ENCODE results near the gene CENPF.

The CENPF gene

DNA sequence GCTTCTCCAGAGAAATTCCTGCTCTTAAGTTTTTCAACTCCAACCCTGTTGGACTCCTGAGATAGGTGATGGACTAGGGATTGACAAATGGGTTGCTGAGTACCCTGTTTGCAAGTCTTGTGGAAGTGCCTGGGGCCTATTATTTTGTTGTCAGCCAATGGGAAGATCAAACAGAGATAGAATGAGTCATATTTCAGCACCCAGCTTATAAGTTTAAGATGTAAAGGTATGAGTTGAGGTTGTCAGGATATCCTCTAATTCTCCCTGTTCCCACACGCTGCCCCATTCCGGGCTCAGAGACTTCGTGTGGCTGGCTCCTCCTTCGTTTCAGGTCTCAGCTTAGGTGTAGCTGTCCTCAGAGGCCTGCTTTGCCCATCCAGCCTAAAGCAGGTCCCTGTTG lies 91.8 kb downstream of the CENPF start:
- TF ChIP-seq, protein P1, sequence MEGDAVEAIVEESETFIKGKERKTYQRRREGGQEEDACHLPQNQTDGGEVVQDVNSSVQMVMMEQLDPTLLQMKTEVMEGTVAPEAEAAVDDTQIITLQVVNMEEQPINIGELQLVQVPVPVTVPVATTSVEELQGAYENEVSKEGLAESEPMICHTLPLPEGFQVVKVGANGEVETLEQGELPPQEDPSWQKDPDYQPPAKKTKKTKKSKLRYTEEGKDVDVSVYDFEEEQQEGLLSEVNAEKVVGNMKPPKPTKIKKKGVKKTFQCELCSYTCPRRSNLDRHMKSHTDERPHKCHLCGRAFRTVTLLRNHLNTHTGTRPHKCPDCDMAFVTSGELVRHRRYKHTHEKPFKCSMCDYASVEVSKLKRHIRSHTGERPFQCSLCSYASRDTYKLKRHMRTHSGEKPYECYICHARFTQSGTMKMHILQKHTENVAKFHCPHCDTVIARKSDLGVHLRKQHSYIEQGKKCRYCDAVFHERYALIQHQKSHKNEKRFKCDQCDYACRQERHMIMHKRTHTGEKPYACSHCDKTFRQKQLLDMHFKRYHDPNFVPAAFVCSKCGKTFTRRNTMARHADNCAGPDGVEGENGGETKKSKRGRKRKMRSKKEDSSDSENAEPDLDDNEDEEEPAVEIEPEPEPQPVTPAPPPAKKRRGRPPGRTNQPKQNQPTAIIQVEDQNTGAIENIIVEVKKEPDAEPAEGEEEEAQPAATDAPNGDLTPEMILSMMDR (conservative IDR thresholded peaks at IDR 0.05; ENCODE audit: low read depth, low read length), result no peak
- DNase-seq (ENCODE audit: low read depth), result no peak
- no peak overlapping the region for H3K4me3 ChIP-seq (ENCODE audit: low read depth, low read length)

DNA sequence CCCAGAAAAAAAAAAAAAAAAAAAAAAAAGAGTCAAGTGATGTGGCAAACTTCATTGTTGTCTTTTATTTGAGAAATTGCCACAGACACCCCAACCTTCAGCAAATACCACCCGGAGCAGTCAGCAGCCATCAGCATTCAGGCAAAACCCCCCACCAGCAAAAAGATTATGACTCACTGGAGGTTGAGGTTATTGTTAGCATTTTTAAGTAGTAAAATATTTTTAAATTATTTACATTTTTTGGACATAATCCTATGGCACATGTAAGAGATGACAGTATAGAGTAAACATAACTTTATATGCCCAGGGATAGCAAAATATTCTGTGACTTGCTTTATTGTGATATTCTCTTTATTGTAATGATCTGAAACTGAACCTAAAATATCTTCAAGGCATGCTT lies 95.6 kb downstream of the CENPF start:
- TF ChIP-seq, protein P1 (conservative IDR thresholded peaks at IDR 0.05; ENCODE audit: low read depth, low read length), result no peak
- no peak overlapping the region for H3K4me3 ChIP-seq (ENCODE audit: low read depth, low read length)
- no peak for DNase-seq (ENCODE audit: low read depth)

DNA sequence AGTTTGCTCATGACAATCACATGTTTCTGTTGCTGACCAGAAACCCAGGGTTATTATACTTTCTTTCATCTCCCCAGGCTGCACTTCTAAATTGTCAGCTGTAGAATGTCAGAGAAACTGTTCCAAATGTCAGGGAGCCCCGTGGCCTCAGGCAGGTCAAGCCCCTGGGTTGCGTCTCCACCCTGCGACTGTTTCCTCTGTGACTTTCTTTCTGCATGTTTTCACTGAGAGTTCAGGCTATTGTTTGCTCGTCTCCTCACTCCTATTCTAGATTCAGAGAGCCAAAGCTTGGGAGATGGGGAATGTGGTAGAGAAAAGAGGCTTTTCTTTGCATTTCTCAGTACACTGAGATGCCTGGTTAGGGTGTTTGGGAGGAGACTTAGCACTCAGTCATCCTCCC lies 97.4 kb downstream of the CENPF start:
- DNase-seq (ENCODE audit: low read depth), result no peak
- TF ChIP-seq, protein P1 (conservative IDR thresholded peaks at IDR 0.05; ENCODE audit: low read depth, low read length), result no peak
- H3K4me3 ChIP-seq (ENCODE audit: low read depth, low read length), result no peak overlapping the region

DNA sequence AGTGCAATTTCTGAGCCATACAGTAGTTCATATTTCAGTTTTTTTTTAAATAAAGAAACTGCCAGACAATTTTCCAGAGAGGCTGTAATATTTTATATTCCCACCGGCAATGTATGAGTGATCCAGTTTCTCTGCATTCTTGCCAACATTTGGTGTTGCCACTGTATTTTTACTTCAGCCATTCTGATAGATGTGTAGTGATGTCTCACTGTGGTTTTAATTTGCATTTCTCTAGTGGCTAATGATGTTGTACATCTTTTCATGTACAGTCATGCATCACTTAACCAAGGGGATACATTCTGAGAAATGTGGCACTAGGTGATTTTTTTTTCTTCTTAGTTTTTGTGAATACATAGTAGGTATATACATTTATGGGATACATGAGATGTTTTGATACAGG lies 99.6 kb downstream of the CENPF start:
- H3K4me3 ChIP-seq (ENCODE audit: low read depth, low read length), result no peak overlapping the region
- TF ChIP-seq, protein P1 (conservative IDR thresholded peaks at IDR 0.05; ENCODE audit: low read depth, low read length), result no peak
- no peak for DNase-seq (ENCODE audit: low read depth)

DNA sequence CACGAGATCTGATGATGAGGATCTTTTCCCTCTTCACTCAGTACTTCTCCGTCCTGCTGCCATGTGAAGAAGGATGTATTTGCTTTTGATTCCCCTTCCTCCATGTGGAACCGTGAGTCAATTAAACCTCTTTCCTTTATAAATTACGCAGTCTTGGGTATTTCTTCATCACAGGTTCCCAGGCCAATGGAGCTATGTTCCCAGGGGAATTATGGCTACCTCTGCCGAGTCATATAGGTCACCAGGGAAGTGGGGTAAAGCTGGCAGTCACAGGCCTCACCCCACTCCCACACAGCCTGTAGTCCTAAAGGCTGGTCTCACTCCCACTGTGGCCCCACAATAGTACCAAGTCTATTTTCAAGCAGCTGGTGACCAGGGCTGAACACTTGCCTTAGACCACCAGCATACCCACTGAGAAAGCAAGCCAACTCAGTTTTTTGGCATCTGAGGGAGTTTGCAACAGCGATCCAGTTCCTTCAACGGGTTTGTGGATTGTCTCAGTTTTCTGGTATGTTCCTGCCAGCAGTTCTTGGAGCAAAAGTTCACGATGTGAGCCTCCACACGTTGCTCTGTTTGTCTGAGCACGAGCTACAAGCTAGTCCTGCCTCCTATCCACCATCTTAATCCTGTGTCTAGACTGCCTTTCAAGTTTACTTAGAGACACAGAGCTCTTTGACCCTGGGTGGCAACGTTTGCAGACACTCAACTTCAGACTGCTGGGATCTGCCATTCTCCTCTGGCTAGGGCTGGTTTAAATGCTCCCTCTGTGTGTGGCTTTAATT lies 104.5 kb downstream of the CENPF start:
- H3K4me3 ChIP-seq (ENCODE audit: low read depth, low read length), result no peak overlapping the region
- DNase-seq (ENCODE audit: low read depth), result peak; percentile 90
- TF ChIP-seq, protein P1 (conservative IDR thresholded peaks at IDR 0.05; ENCODE audit: low read depth, low read length), result no peak

DNA sequence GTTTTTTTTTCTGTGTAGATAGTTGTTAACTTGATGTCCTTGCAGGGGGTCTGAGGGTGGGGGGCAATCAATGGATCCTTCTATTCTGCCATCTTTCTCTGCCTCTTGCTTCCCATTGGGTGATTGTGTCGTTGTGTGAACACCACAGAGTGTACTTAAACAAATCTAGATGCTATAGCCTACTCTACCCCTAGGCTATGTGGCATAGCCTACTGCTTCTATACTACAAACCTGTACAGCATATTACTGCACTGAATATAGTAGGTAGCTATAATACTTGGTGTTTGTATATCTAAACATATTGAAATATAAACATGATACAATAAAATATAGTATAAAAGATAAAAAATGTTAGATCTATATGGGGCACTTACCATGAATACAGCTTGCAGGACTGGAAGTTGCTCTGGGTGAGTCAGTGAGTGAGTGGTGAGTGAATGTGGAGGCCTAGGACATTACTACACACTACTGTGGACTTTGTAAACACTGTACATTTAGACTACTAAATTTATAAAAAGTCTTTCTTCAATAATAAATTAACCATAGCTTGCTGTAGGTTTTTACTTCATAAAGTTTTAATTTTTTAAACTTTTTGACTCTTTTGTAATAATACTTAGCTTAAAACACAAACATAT lies 105.4 kb downstream of the CENPF start:
- DNase-seq (ENCODE audit: low read depth), result no peak
- no peak overlapping the region for H3K4me3 ChIP-seq (ENCODE audit: low read depth, low read length)
- TF ChIP-seq, protein P1 (conservative IDR thresholded peaks at IDR 0.05; ENCODE audit: low read depth, low read length), result no peak

DNA sequence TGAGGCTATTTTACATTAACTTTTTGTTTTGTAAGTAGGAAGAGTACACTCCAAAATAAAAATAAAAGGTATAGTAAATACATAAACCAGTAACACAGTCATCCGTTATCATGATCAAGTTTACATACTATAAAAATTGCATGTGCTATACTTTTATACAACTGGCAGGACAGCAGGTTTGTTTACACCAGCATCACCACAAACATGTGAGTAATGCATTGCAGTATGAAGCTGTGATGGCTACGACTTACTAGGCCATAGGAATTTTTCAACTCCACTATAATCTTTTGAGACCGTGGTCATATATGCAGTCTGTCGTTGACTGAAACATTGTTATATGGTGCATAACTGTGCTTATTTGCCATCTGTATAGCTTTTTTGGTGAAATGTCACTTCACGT lies 106.2 kb downstream of the CENPF start:
- TF ChIP-seq, protein P1 (conservative IDR thresholded peaks at IDR 0.05; ENCODE audit: low read depth, low read length), result no peak
- DNase-seq (ENCODE audit: low read depth), result no peak

More for the DNA sequence above, 106.2 kb downstream of the CENPF start:
- H3K4me3 ChIP-seq (ENCODE audit: low read depth, low read length), result no peak overlapping the region

Measured in choroid plexus epithelial cell (primary cell).